Measurements from ENCODE around the gene HSBP1.

Gene HSBP1

GRCh38 chr16:83863682-83864081 is 55.9 kb downstream of the HSBP1 start:
- TF ChIP-seq EZH2phosphoT487 (IDR thresholded peaks at IDR 0.05; ENCODE audit: borderline replicate concordance) (no peak), CTCF (conservative IDR thresholded peaks at IDR 0.05; ENCODE audit: low read length) (no peak)
- no peaks in the 10 kb centered on the region for H3K9me3 ChIP-seq (ENCODE audit: insufficient read depth, low read depth, low read length)
- no peaks in the 10 kb centered on the region for H3K36me3 ChIP-seq (ENCODE audit: insufficient read depth, low read length)

More at GRCh38 chr16:83863682-83864081, 55.9 kb downstream of the HSBP1 start:
- Histone ChIP-seq H3K4me1 (ENCODE audit: insufficient read depth, low read length, poor library complexity, severe bottlenecking) (no peaks in the 10 kb centered on the region), H3K9me2 (replicated peaks; ENCODE audit: low read depth, low read length) (no peaks in the 10 kb centered on the region), H3K4me2 (ENCODE audit: low read depth, low read length, poor library complexity, severe bottlenecking) (no peak overlapping the region), H3F3A (ENCODE audit: low read depth) (no peaks in the 10 kb centered on the region), H3K27me3 (ENCODE audit: insufficient read depth, low read length, poor library complexity, severe bottlenecking) (no peaks in the 10 kb centered on the region), H4K20me1 (ENCODE audit: insufficient read depth, low read length, poor library complexity, severe bottlenecking) (no peaks in the 10 kb centered on the region), H3K9ac (ENCODE audit: low read depth, low read length, poor library complexity, severe bottlenecking) (no peak overlapping the region), H2AFZ (ENCODE audit: low read length) (no peak overlapping the region), H3K4me3 (ENCODE audit: low read length, poor library complexity, severe bottlenecking) (no peak overlapping the region), H3K79me2 (ENCODE audit: insufficient read depth, low read length) (no peaks in the 10 kb centered on the region)
